ENCODE data around the gene GRIN1. TPM values are rescaled to one million over a fixed set of nuclear protein-coding genes. Genes with fewer than 3 reads are reported as not detected.

The GRIN1 gene
- total and polyA plus RNA-seq, 10 of the 15 experiments (the other 5 are each of a cell fraction or from before 2014, with no cell fraction given) = 0.05 to 0.10 (median 0.06) TPM; not detected in 6

- TF ChIP-seq SKIL (IDR thresholded peaks at IDR 0.05; ENCODE audit: low read depth, poor library complexity, severe bottlenecking) (no peak), PAX5 (IDR thresholded peaks at IDR 0.05; ENCODE audit: borderline replicate concordance, low read depth, low read length) (no peak), MLLT1 (IDR thresholded peaks at IDR 0.05) (no peak), RCOR1 (conservative IDR thresholded peaks at IDR 0.05; ENCODE audit: low read depth, low read length) (no peak), ZSCAN29 (IDR thresholded peaks at IDR 0.05) (no peak), HDAC6 (IDR thresholded peaks at IDR 0.05; ENCODE audit: unreplicated experiment) (peak; percentile 100), ETV6 (conservative IDR thresholded peaks at IDR 0.05 in 1 of 2, IDR thresholded peaks at IDR 0.05 in 1 of 2; ENCODE audit: borderline replicate concordance in 1 of 2, low read depth in 1 of 2) (no peak), E2F4 (IDR thresholded peaks at IDR 0.05; ENCODE audit: low read depth, low read length) (no peak; the same call in 1 of the 2 replicates), NR2C1 (IDR thresholded peaks at IDR 0.05) (no peak), ZNF687 (IDR thresholded peaks at IDR 0.05) (peak; percentile 50; the same call in 1 of the 2 replicates)
Observed at GRCh38 chr9:137168904-137169856, 30.2 kb downstream of the GRIN1 start (continued).
